ENCODE results near the gene DES. TPM values are rescaled to one million over a fixed set of nuclear protein-coding genes. Genes with fewer than 3 reads are reported as not detected.
"Not testable (repeated sequence)": the region's sequence is repeated elsewhere in the genome, so short reads cannot be mapped to it uniquely, and the experiment has no call there.

Gene DES
- total RNA-seq, 2 experiments from 2014 or later, result not detected

GRCh38 chr2:219404291-219404910, 13.8 kb upstream of the DES start:
- POLR2A ChIA-PET, result interaction anchor here (0.6 kb wide), 1 partner anchor 12 kb away, joined by 3 read pairs; no protein-coding TSS in a partner anchor
- H3K4me3 Mint-ChIP-seq, result no peak overlapping the region
- no peaks in the 10 kb centered on the region for H3K9me3 Mint-ChIP-seq
- H3K27me3 Mint-ChIP-seq, result peaks cover 5% of the 10 kb centered on the region
- no peak overlapping the region for H3K27ac Mint-ChIP-seq
- no peaks in the 10 kb centered on the region for H3K4me1 Mint-ChIP-seq
- DNase-seq (no peak), ATAC-seq (ENCODE audit: low read depth) (no peak)
- no peaks in the 10 kb centered on the region for H3K36me3 Mint-ChIP-seq

DNA sequence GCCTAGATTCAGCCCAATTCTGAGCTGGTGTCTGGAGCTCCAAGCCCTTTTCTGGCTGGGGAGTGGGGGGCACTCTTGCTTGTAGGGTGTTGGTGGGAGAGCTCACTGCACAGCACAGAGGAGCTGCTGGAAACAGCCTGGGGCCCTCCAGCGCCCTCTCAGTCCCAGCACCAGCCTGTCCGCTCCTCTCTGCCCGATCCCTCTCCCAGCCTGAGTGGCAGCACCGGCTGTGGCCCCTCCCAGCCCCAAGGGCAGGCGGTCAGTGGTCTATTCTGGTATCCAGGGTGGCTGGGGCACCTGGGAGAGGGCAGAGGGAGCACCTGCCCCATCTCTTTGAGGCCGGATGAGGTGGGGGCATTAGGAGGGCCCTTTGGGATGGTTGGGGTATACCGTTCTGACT, 13.2 kb upstream of the DES start:
- Mint-ChIP-seq H3K9me3 (no peaks in the 10 kb centered on the region), H3K36me3 (no peaks in the 10 kb centered on the region), H3K4me3 (no peak overlapping the region), H3K27me3 (peaks cover 8% of the 10 kb centered on the region), H3K27ac (no peak overlapping the region), H3K4me1 (no peaks in the 10 kb centered on the region)
- DNase-seq, result no peak
- ATAC-seq (ENCODE audit: low read depth), result no peak
- POLR2A ChIA-PET, result interaction anchor here (0.6 kb wide), 1 partner anchor 11 kb away, joined by 3 read pairs; no protein-coding TSS in a partner anchor

DNA sequence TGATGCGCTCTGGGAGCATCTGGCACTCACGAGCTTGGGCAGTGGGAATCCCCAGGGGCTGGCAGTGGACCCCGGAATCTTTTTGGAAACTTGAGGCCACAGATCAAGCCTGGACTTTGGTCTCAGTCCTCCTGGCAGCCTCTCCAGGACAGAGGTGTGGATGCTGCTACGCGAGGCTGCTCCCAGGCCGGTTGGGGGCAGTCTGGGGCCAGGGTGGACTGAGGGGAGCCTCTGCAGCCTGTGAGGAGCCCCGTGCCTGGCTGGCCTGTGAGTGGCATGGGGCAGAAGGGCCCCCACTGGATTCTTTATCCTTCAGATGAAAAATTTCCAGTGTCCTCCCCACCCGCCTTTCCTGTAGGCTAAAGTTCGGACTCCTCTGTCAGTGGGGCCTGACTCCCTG, 12.7 kb upstream of the DES start:
- POLR2A ChIA-PET, result no interaction called here
- Mint-ChIP-seq H3K4me1 (no peaks in the 10 kb centered on the region), H3K27me3 (peaks cover 8% of the 10 kb centered on the region), H3K27ac (no peak overlapping the region), H3K9me3 (no peaks in the 10 kb centered on the region), H3K36me3 (no peaks in the 10 kb centered on the region), H3K4me3 (no peak overlapping the region)
- DNase-seq (no peak), ATAC-seq (ENCODE audit: low read depth) (no peak)

- Mint-ChIP-seq H3K27ac (no peak overlapping the region), H3K4me1 (no peaks in the 10 kb centered on the region), H3K9me3 (no peaks in the 10 kb centered on the region), H3K27me3 (peaks cover 8% of the 10 kb centered on the region), H3K4me3 (no peak overlapping the region), H3K36me3 (no peaks in the 10 kb centered on the region)
- no peak for ATAC-seq (ENCODE audit: low read depth)
- DNase-seq, result no peak
- POLR2A ChIA-PET, result no interaction called here
These were observed 12.0 kb upstream of the DES start for GRCh38 chr2:219405958-219406860.

- Mint-ChIP-seq H3K27me3 (peaks cover 8% of the 10 kb centered on the region), H3K36me3 (no peaks in the 10 kb centered on the region), H3K9me3 (no peaks in the 10 kb centered on the region), H3K4me1 (no peaks in the 10 kb centered on the region), H3K4me3 (no peak overlapping the region), H3K27ac (no peak overlapping the region)
- POLR2A ChIA-PET, result no interaction called here
- ATAC-seq (ENCODE audit: low read depth) (no peak), DNase-seq (no peak)
These were observed 11.3 kb upstream of the DES start for GRCh38 chr2:219406861-219407230.

- POLR2A ChIA-PET; H3K4me1 Mint-ChIP-seq; ATAC-seq (ENCODE audit: low read depth): not testable (repeated sequence)
These were observed 10.8 kb upstream of the DES start for GRCh38 chr2:219407343-219407742.

GRCh38 chr2:219408204-219408603, 10.0 kb upstream of the DES start:
- Mint-ChIP-seq H3K9me3 (peaks cover 5% of the 10 kb centered on the region), H3K27ac (no peak overlapping the region), H3K27me3 (peaks cover 13% of the 10 kb centered on the region), H3K4me3 (no peak overlapping the region), H3K4me1 (no peaks in the 10 kb centered on the region), H3K36me3 (no peaks in the 10 kb centered on the region)
- ATAC-seq (ENCODE audit: low read depth) (no peak), DNase-seq (no peak)
- POLR2A ChIA-PET, result no interaction called here

More at GRCh38 chr2:219407343-219407742, 10.8 kb upstream of the DES start:
- H3K27ac Mint-ChIP-seq, H3K27me3 Mint-ChIP-seq, H3K36me3 Mint-ChIP-seq, H3K4me3 Mint-ChIP-seq, DNase-seq, H3K9me3 Mint-ChIP-seq: not testable (repeated sequence)

- H3K9me3 Mint-ChIP-seq, result peaks cover 5% of the 10 kb centered on the region
- no peak for DNase-seq
- no peak overlapping the region for H3K4me3 Mint-ChIP-seq
- POLR2A ChIA-PET, result no interaction called here
- H3K4me1 Mint-ChIP-seq, result no peaks in the 10 kb centered on the region
- ATAC-seq (ENCODE audit: low read depth), result no peak
- no peak overlapping the region for H3K27ac Mint-ChIP-seq
- no peaks in the 10 kb centered on the region for H3K36me3 Mint-ChIP-seq
- peaks cover 16% of the 10 kb centered on the region for H3K27me3 Mint-ChIP-seq
These were observed 9.5 kb upstream of the DES start for GRCh38 chr2:219408631-219409030.

DNA sequence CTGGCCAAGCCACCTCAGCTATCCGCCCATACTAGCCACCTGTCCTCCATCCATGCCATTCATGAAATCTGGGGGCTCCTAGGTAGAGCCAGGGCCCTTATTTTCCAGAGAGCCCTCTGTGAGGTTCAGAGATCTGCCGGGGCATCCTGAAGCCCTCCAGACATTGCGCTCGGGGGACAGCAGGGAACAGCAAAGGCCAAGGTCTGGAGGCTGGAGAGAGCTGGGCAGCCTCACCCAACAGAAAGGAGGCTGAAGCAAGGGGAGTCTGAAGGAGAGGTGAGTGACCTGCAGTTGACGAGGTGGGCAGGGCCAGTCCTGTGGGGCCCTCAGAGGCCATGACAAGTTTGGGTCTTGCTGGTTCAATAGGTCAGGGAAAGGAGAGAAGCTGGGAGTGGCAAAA, 8.6 kb upstream of the DES start:
- Mint-ChIP-seq H3K4me1 (no peaks in the 10 kb centered on the region), H3K4me3 (no peak overlapping the region), H3K27ac (no peak overlapping the region), H3K27me3 (peaks cover 17% of the 10 kb centered on the region), H3K9me3 (peaks cover 5% of the 10 kb centered on the region), H3K36me3 (no peaks in the 10 kb centered on the region)
- no peak for ATAC-seq (ENCODE audit: low read depth)
- no peak for DNase-seq
- POLR2A ChIA-PET, result no interaction called here

GRCh38 chr2:219410390-219410789, 7.8 kb upstream of the DES start:
- POLR2A ChIA-PET, result no interaction called here
- H3K4me1 Mint-ChIP-seq, result no peaks in the 10 kb centered on the region
- ATAC-seq (ENCODE audit: low read depth) (no peak), DNase-seq (no peak)
- peaks cover 5% of the 10 kb centered on the region for H3K9me3 Mint-ChIP-seq
- H3K36me3 Mint-ChIP-seq, result no peaks in the 10 kb centered on the region
- no peak overlapping the region for H3K27ac Mint-ChIP-seq
- H3K27me3 Mint-ChIP-seq, result peaks cover 23% of the 10 kb centered on the region
- H3K4me3 Mint-ChIP-seq, result no peak overlapping the region

GRCh38 chr2:219414857-219415256, 3.3 kb upstream of the DES start:
- POLR2A ChIA-PET, result no interaction called here
- no peak overlapping the region for H3K4me3 Mint-ChIP-seq
- peaks cover 2% of the 10 kb centered on the region for H3K4me1 Mint-ChIP-seq
- H3K9me3 Mint-ChIP-seq, result peaks cover 5% of the 10 kb centered on the region
- no peak for DNase-seq
- peaks cover 34% of the 10 kb centered on the region for H3K27me3 Mint-ChIP-seq
- no peak overlapping the region for H3K27ac Mint-ChIP-seq
- no peaks in the 10 kb centered on the region for H3K36me3 Mint-ChIP-seq
- no peak for ATAC-seq (ENCODE audit: low read depth)

DNA sequence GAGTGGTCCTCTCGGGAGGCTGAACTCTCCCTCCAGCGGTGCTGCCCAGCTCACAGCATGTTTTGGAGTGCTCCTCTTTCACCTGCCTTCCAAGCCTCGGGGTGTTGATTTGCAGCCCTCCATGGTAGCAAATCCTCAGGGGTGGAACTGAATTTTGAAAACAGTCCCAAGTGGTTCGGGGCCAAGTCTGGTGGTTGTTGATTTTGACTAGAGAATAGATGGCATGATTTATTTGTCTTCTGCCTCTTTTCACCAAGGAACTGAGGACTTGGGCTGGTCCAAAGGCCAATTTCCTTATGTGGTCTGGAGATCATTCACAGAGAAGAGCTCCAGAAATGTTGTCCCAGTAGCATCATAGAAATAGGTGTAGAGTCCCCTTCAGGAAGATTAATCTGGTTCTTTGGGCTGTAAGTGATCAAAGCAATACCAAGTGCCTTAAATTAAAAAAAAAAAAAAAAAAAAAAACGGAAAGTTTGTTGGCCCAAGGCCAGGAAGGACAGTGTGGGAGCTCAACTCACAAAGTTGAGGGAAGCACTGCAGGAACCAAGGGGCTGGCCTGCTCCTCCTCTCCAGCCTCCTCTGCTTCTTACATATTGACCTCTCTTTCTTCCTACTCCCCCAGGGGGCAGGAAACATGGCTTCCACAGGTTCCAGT, 2.5 kb upstream of the DES start:
- ATAC-seq (ENCODE audit: low read depth) (no peak), DNase-seq (no peak)
- peaks cover 5% of the 10 kb centered on the region for H3K9me3 Mint-ChIP-seq
- H3K27ac Mint-ChIP-seq, result no peak overlapping the region
- no peak overlapping the region for H3K4me3 Mint-ChIP-seq
- POLR2A ChIA-PET, result interaction anchor here (0.9 kb wide), 1 partner anchor 11 kb away, joined by 3 read pairs; no protein-coding TSS in a partner anchor
- peaks cover 2% of the 10 kb centered on the region for H3K4me1 Mint-ChIP-seq
- peaks cover 37% of the 10 kb centered on the region for H3K27me3 Mint-ChIP-seq
- no peaks in the 10 kb centered on the region for H3K36me3 Mint-ChIP-seq

- no peak overlapping the region for H3K4me3 Mint-ChIP-seq
- H3K27me3 Mint-ChIP-seq, result peaks cover 42% of the 10 kb centered on the region
- H3K27ac Mint-ChIP-seq, result no peak overlapping the region
- H3K36me3 Mint-ChIP-seq, result no peaks in the 10 kb centered on the region
- no peak for ATAC-seq (ENCODE audit: low read depth)
- POLR2A ChIA-PET, result interaction anchor here (0.9 kb wide), 1 partner anchor 12 kb away, joined by 3 read pairs; no protein-coding TSS in a partner anchor
- DNase-seq, result no peak
- peaks cover 2% of the 10 kb centered on the region for H3K4me1 Mint-ChIP-seq
- H3K9me3 Mint-ChIP-seq, result peaks cover 5% of the 10 kb centered on the region
These were observed 2.0 kb upstream of the DES start for GRCh38 chr2:219416235-219416602.

Measured in activated naive CD8-positive, alpha-beta T cell treated with anti-CD3 and anti-CD28 coated beads, Interleukin-2, amount 10 ng/mL, durations not matched to agents 7 days and 5 days (primary cell).